GM21576 (cell line): ENCODE data around the gene IGFLR1.
"Not testable (repeated sequence)": the region's sequence is repeated elsewhere in the genome, so short reads cannot be mapped to it uniquely, and the experiment has no call there.

Source experiments
- ATAC-seq: cut with Tn5 transposase; IDR thresholded peaks from one replicate; pipeline ENCODE4 v1.9.1; 2021; ENCODE audit warnings: mild to moderate bottlenecking, moderate library complexity; ENCODE audit not compliant: unreplicated experiment

Gene IGFLR1

GRCh38 chr19:35777086-35777841, 35.0 kb upstream of the IGFLR1 start:
- no peak for ATAC-seq

- no peak for ATAC-seq
Observed at GRCh38 chr19:35776102-35776788, 34.0 kb upstream of the IGFLR1 start.

- ATAC-seq: peak; percentile 89
Observed at GRCh38 chr19:35775298-35776101, 33.2 kb upstream of the IGFLR1 start, which contains the start of gene ARHGAP33. Gene ARHGAP33 (plus strand): TSS chr19:35775564. CDS start chr19:35775659, 95 bp downstream.

GRCh38 chr19:35775046-35775297, 32.7 kb upstream of the IGFLR1 start:
- no peak for ATAC-seq

GRCh38 chr19:35774274-35775045, 32.2 kb upstream of the IGFLR1 start:
- ATAC-seq: no peak

- ATAC-seq: no peak
Observed at GRCh38 chr19:35773020-35773806, 31.0 kb upstream of the IGFLR1 start.

GRCh38 chr19:35772362-35772761, 30.1 kb upstream of the IGFLR1 start:
- ATAC-seq: not testable (repeated sequence)

GRCh38 chr19:35768082-35768421, 25.8 kb upstream of the IGFLR1 start:
- ATAC-seq: no peak

- ATAC-seq: no peak
Observed at GRCh38 chr19:35767288-35768081, 25.2 kb upstream of the IGFLR1 start.

GRCh38 chr19:35766571-35767104, 24.4 kb upstream of the IGFLR1 start:
- no peak for ATAC-seq

- no peak for ATAC-seq
Observed at GRCh38 chr19:35764432-35765315, 22.4 kb upstream of the IGFLR1 start.

- no peak for ATAC-seq
Observed at GRCh38 chr19:35760711-35761349, 18.6 kb upstream of the IGFLR1 start.

- ATAC-seq: no peak
Observed at GRCh38 chr19:35759697-35760096, 17.4 kb upstream of the IGFLR1 start.

GRCh38 chr19:35757749-35758608, 15.7 kb upstream of the IGFLR1 start, which contains the start of gene PROSER3:
Gene PROSER3 (plus strand): TSS chr19:35758176. CDS start chr19:35758216, 40 bp downstream.
- ATAC-seq: peak; percentile 90

GRCh38 chr19:35757231-35757748, 15.0 kb upstream of the IGFLR1 start:
- no peak for ATAC-seq
